Measurements from ENCODE around the gene TNRC6A.
"Not testable (repeated sequence)": the region's sequence is repeated elsewhere in the genome, so short reads cannot be mapped to it uniquely, and the experiment has no call there.

TNRC6A gene

DNA sequence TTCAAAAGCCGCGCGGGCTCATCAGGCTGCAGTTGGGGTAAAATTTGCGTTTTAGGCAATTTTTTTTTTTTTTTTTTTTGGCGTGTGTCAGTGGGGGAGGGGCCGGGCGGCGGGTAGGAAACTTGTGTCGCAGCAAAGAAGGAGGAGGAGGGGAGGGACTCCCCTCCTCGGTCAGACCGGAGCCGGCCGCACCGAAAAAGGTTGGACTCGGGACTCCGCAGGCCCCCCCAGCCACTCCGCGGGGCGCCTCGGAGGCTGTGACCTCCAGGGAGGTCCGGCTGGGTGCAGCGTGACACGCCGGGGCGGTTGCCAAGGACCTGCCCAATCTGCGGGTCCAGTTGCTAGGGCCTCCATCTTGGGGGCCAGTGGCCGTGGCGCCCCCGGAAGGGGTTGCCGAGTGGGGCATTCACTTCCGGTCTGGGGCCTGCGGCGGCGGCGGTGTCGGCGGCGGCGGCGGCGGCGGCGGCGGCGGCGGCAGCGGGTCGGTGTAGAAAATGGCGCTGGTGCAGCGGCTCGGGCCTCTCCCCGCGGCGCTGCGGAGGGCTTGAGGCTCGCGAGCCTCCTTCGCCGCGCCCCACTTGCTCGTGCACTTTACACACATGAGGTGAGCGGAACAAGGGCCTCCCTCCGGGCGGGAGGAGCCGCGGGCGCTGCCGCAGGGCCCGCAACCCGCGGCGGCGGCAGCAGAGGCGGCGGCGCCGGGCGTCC is at the start of gene TNRC6A:
Gene TNRC6A, plus strand, starts transcription at position 409 of the 708 bp plus-strand sequence. Its CDS starts 191 bp downstream, at position 600.
- DNase-seq = peak; percentile 65

- DNase-seq = no peak
Observed at GRCh38 chr16:24681793-24682192, 47.7 kb upstream of the TNRC6A start.

DNA sequence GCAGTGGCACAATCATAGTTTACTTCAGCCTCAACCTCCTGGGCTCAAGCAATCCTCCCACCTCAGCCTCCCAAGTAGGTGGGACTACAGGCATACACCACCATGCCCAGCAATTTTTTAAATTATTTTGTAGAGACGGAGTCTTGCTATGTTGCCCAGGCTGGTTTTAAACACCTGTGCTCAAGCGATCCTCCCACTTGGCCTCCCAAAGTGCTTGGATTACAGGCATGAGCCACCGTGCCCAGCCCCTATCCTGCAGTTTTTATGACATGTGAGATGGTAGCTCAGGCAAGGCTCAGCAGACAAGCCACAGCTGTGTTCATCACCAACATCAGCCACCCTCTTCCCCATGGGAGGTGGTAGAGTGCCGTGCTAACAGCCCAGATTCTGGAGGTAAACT is 46.2 kb upstream of the TNRC6A start:
- DNase-seq = no peak

GRCh38 chr16:24683847-24684493 is 45.5 kb upstream of the TNRC6A start:
- no peak for DNase-seq

GRCh38 chr16:24685539-24686432 is 43.7 kb upstream of the TNRC6A start:
- no peak for DNase-seq

- no peak for DNase-seq
Observed at GRCh38 chr16:24686678-24687077, 42.8 kb upstream of the TNRC6A start.

DNA sequence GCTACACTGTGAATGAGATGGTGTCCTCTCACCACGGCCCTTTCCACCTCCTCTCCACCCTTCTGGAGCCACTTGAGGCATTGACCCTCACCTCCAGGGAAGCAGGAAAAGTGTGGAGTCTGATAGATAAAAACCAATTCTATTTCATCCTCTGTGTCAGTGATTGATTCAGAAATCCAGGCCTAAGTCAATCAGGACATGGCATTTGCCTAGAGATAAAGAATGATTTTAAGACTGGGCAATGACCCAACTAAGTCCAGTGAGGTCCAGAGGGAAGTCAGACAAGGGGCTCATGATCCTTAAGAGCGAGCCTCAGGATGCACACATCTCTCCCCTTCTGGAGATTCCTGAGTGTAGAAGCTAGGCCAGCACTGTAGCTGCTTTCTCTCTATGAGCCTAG is 41.1 kb upstream of the TNRC6A start:
- DNase-seq = no peak

- DNase-seq = no peak
Observed at GRCh38 chr16:24689128-24689527, 40.3 kb upstream of the TNRC6A start.

DNA sequence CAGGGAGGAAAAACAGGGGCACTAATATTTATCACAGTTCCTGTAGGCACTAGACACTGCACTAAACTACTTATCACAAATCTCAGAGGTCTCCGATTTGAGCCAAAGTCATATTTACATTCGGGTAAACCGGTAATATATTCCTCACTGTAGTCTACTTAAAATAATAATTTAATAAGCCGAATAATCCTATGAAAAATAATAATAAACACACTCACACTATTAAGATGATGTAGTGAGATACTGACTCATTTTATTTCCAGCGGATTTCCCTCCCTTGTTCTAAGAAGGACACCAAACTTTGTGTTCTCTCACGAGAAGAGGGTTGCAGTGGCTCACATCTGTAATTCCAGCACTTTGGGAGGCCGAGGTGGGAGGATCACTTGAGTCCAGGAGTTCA is 36.6 kb upstream of the TNRC6A start:
- DNase-seq = no peak

- DNase-seq = no peak
Observed at GRCh38 chr16:24694931-24695330, 34.5 kb upstream of the TNRC6A start.

- DNase-seq = no peak
Observed at GRCh38 chr16:24696699-24697098, 32.8 kb upstream of the TNRC6A start.

DNA sequence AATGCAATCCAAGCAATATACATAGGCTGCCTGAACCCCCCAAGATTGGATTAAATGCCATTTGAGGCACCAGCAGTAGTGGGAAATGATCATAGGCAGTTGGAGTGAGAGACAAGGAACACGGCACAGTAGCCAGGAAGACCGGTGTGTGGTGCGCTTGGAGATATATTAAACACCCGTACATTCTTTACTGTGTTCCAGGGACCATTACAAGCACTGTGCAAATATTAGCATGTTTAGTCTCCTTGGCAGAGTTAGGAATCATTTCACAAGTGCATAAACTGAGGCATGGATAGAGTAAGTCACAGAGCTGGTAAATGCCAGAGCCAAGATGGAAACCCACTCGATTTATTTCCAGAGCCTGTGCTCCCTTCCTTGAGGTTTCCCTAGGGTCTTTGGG is 31.1 kb upstream of the TNRC6A start:
- no peak for DNase-seq

DNA sequence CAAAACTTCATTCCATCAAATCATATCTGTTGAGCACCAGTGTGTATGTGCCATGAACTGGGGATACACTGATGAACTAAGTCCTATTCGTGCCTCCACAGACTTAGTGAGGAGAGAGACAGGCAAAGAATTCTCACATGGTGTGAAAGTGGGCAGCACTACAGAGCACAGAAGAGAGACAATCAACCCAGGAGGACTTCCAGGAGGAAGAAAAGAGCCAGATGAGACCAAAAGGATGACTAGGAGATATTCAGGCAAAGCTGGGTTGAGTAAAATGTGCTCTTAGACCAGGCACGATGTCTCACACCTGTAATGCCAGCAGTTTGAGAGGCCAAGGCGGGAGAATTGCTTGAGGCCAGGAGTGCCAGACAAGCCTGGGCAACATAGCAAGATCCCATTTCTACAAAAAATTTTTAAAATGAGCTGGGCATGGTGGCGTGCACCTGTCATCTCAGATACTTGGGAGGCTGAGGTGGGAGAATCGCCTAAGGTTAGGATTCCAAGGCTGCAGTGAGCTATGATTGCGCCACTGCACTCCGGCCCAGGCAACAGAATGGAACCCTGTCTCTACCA is 30.2 kb upstream of the TNRC6A start:
- DNase-seq = no peak

GRCh38 chr16:24700549-24701392 is 28.7 kb upstream of the TNRC6A start:
- DNase-seq = no peak

DNA sequence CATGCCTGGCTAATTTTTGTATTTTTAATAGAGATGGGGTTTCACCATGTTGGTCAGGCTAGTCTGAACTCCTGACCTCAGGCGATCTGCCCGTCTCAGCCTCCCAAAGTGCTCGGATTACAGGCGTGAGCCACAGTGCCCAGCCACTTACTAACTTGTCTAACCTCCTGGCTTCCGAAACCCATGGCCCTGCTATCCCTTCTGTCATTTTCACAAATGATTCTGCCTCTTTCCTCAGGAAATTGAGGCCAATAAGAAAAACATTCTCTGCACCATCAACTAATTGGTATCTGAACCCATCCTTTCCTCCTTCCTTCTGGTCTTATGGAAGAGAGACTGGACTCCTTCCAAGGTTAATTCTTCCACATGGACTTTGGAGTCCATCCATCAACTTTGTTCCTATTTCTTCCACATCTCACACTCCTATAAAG is 27.9 kb upstream of the TNRC6A start:
- DNase-seq = no peak

- not testable (repeated sequence) for DNase-seq
Observed at GRCh38 chr16:24707760-24708159, 21.7 kb upstream of the TNRC6A start.

- DNase-seq = no peak
Observed at GRCh38 chr16:24713379-24713778, 16.1 kb upstream of the TNRC6A start.

DNA sequence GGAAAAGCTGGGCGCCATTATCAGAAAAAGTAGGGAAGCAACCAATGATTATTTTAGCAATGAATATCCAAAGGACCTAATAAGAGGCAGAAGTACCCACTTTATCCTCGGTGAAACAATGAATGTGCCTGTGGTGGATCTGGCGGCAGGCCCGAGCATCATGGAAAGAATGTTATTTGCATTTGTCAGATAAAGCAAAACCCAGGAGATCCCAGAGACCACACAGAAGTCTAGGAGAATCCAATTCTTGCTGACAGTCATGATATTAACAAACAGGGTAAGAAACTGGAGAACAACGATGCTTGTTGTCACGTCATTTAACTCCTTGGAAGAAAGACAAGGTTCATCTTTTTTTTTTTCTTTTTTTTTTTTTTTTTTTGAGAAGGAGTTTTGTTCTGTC is 12.0 kb upstream of the TNRC6A start:
- DNase-seq = no peak

DNA sequence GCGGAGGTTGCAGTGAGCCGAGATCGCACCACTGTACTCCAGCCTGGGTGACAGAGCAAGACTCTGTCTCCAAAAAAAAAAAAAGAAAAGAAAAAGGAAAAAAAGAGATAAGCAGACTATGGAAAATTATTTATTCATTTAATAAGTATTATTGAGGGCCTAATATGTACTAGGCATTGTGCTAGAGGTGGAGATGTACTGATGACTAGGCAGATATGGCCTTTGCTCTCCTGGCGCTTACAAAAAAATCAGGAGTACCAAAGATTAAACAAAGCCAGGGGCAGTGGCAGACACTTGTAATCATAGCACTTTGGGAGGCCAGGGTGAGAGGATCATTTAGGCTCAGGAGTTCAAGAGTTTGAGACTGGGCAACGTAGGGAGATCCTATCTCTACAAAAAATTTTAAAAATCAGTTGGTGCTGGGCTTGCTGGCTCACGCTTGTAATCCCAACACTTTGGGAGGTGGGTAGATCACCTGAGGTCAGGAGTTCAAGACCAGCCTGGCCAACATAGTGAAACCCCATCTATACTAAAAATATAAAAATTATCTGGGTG is 10.4 kb upstream of the TNRC6A start:
- no peak for DNase-seq

- DNase-seq = no peak
Observed at GRCh38 chr16:24721830-24722238, 7.6 kb upstream of the TNRC6A start.

DNA sequence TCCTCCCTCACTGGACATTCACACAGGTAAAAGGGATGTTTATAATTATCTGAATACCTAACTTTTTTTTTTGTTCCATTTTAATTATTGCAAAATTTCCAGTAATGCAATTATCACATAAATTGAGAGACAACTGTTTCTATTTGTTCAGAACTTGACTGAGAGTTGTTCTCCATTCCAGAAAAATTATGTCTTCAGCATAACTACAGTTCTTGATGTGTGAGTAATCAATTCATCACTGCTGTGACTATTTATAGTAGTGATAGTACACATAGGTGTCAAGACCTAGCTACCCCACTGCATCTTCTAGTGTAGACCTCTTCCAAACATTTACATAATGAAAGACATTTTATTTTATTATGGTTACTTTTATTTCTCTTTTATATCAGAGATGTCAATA is 5.8 kb upstream of the TNRC6A start:
- DNase-seq = no peak

GRCh38 chr16:24728011-24728410 is 1.4 kb upstream of the TNRC6A start:
- no peak for DNase-seq
